WTC11 (cell line): Measurements from ENCODE around the gene CRABP2. TPM values are rescaled to one million over a fixed set of nuclear protein-coding genes. Genes with fewer than 3 reads are reported as not detected.

Source experiments
- AFF4 ChIP-seq: sonication (generic); formaldehyde crosslinking; IDR thresholded peaks from 2 replicates; pipeline ENCODE4 v1.8.1; 2023; ENCODE audit warnings: mild to moderate bottlenecking, missing genetic modification reagents, borderline replicate concordance
- CBFB ChIP-seq: sonication (generic); formaldehyde crosslinking; IDR thresholded peaks from 2 replicates; pipeline ENCODE4 v1.8.1; 2022; ENCODE audit warnings: mild to moderate bottlenecking, low read depth, missing genetic modification reagents
- CREB1 ChIP-seq: sonication (generic); formaldehyde crosslinking; IDR thresholded peaks from 2 replicates; pipeline ENCODE4 v1.8.0; 2023; ENCODE audit warnings: mild to moderate bottlenecking, missing genetic modification reagents
- CREM ChIP-seq: sonication (generic); formaldehyde crosslinking; IDR thresholded peaks from 2 replicates; pipeline ENCODE4 v1.8.1; 2022; ENCODE audit warnings: mild to moderate bottlenecking, missing genetic modification reagents, moderate library complexity
- ELF4 ChIP-seq: sonication (generic); formaldehyde crosslinking; IDR thresholded peaks from 2 replicates; pipeline ENCODE4 v1.8.1; 2022; ENCODE audit warnings: low read depth, mild to moderate bottlenecking, moderate library complexity, missing genetic modification reagents
- EMX1 ChIP-seq: fragments of 250-450 bp; sonication (Bioruptor Pico); IDR thresholded peaks from 2 replicates; pipeline ENCODE4 v1.8.0; 2021; ENCODE audit warnings: mild to moderate bottlenecking
- ETV6 ChIP-seq: sonication (generic); formaldehyde crosslinking; IDR thresholded peaks from 2 replicates; pipeline ENCODE4 v1.8.1; 2022; ENCODE audit warnings: mild to moderate bottlenecking, missing genetic modification reagents
- GRHL2 ChIP-seq: fragments of 250-450 bp; sonication (Bioruptor Pico); IDR thresholded peaks from 2 replicates; pipeline ENCODE4 v1.8.0; 2022; ENCODE audit warnings: mild to moderate bottlenecking, moderate library complexity; ENCODE audit not compliant: insufficient replicate concordance, severe bottlenecking
- HMGA2 ChIP-seq: fragments of 250-450 bp; sonication (Bioruptor Pico); IDR thresholded peaks from 2 replicates; pipeline ENCODE4 v1.4.0; 2021; ENCODE audit warnings: mild to moderate bottlenecking, moderate library complexity
- IRF2 ChIP-seq: sonication (generic); formaldehyde crosslinking; IDR thresholded peaks from 2 replicates; pipeline ENCODE4 v1.8.0; 2022; ENCODE audit warnings: low read depth, missing genetic modification reagents, borderline replicate concordance
- JUN ChIP-seq: sonication (generic); formaldehyde crosslinking; IDR thresholded peaks from 2 replicates; pipeline ENCODE4 v1.8.0; 2023; ENCODE audit warnings: mild to moderate bottlenecking, missing genetic modification reagents
- MLX ChIP-seq: sonication (generic); formaldehyde crosslinking; IDR thresholded peaks from 2 replicates; pipeline ENCODE4 v1.8.1; 2023; ENCODE audit warnings: mild to moderate bottlenecking, missing genetic modification reagents, moderate library complexity
- NR1H2 ChIP-seq: sonication (generic); formaldehyde crosslinking; IDR thresholded peaks from 2 replicates; pipeline ENCODE4 v1.9.0; 2021; ENCODE audit warnings: mild to moderate bottlenecking, moderate library complexity, missing genetic modification reagents
- TCF7 ChIP-seq: sonication (generic); formaldehyde crosslinking; IDR thresholded peaks from 2 replicates; pipeline ENCODE4 v1.8.0; 2022; ENCODE audit warnings: mild to moderate bottlenecking, low read depth, missing genetic modification reagents, moderate library complexity
- TP53 ChIP-seq: sonication (generic); formaldehyde crosslinking; IDR thresholded peaks from 2 replicates; pipeline ENCODE4 v1.8.1; 2023; ENCODE audit warnings: mild to moderate bottlenecking, missing genetic modification reagents
- ZNF138 ChIP-seq: sonication (generic); formaldehyde crosslinking; conservative IDR thresholded peaks from 2 replicates; pipeline ENCODE4 v1.8.1; 2022; ENCODE audit warnings: mild to moderate bottlenecking, moderate library complexity, missing genetic modification reagents
- ZNF232 ChIP-seq: sonication (generic); formaldehyde crosslinking; IDR thresholded peaks from 2 replicates; pipeline ENCODE4 v1.8.0; 2022; ENCODE audit warnings: mild to moderate bottlenecking, missing genetic modification reagents
- ZNF263 ChIP-seq: sonication (generic); formaldehyde crosslinking; IDR thresholded peaks from 2 replicates; pipeline ENCODE4 v1.8.1; 2022; ENCODE audit warnings: low read depth, mild to moderate bottlenecking, moderate library complexity, missing genetic modification reagents
- ZNF396 ChIP-seq: fragments of 250-450 bp; sonication (Bioruptor Pico); IDR thresholded peaks from 2 replicates; pipeline ENCODE4 v1.8.0; 2021; ENCODE audit warnings: mild to moderate bottlenecking, moderate library complexity, borderline replicate concordance
- ZNF532 ChIP-seq: fragments of 250-450 bp; sonication (Bioruptor Pico); IDR thresholded peaks from 2 replicates; pipeline ENCODE4 v1.9.0; 2021; ENCODE audit warnings: mild to moderate bottlenecking, borderline replicate concordance
- total RNA-seq: library from RNA; stranded (reverse); gene quantifications from 3 replicates; pipeline ENCODE4 v1.2.3, GENCODE V29; 2021
- TF ChIP-seq, protein P1 (sequence below): sonication (generic); formaldehyde crosslinking; IDR thresholded peaks from 2 replicates; pipeline ENCODE4 v1.8.1; 2023; ENCODE audit warnings: mild to moderate bottlenecking, missing genetic modification reagents
- TF ChIP-seq, protein P2 (sequence below): sonication (generic); formaldehyde crosslinking; IDR thresholded peaks from 2 replicates; pipeline ENCODE4 v1.8.1; 2023; ENCODE audit warnings: mild to moderate bottlenecking, missing genetic modification reagents
- TF ChIP-seq, protein P3 (sequence below): sonication (generic); formaldehyde crosslinking; IDR thresholded peaks from 2 replicates; pipeline ENCODE4 v1.8.1; 2022; ENCODE audit warnings: mild to moderate bottlenecking, moderate library complexity, missing genetic modification reagents
- TF ChIP-seq, protein P4 (sequence below): sonication (generic); formaldehyde crosslinking; IDR thresholded peaks from 2 replicates; pipeline ENCODE4 v1.8.1; 2022; ENCODE audit warnings: low read depth, missing genetic modification reagents, borderline replicate concordance

The CRABP2 gene
- total RNA-seq, 1 experiment from 2014 or later, result 135 TPM

- TF ChIP-seq ZNF532 (CRISPR knock-in tag) (0 out of 2 replicates have a peak, but pooled peaks have one; percentile 40), EMX1 (no peak), CREM (CRISPR knock-in tag) (no peak), ELF4 (CRISPR knock-in tag) (no peak; the same call in 1 of the 2 replicates), TCF7 (CRISPR knock-in tag) (peak; percentile 84), TP53 (CRISPR knock-in tag) (no peak; the same call in 1 of the 2 replicates), ZNF396 (no peak), NR1H2 (peak; percentile 89), CREB1 (CRISPR knock-in tag) (no peak; the same call in 1 of the 2 replicates), ZNF263 (no peak), CBFB (no peak), ZNF138 (CRISPR knock-in tag) (no peak), GRHL2 (CRISPR knock-in tag) (no peak), ETV6 (CRISPR knock-in tag) (peak; percentile 66; the same call in 1 of the 2 replicates), JUN (CRISPR knock-in tag) (0 out of 2 replicates have a peak, but pooled peaks have one; percentile 74), AFF4 (no peak), ZNF232 (CRISPR knock-in tag) (no peak), MLX (CRISPR knock-in tag) (no peak), HMGA2 (CRISPR knock-in tag) (no peak), IRF2 (CRISPR knock-in tag) (no peak; the same call in 1 of the 2 replicates)
- TF ChIP-seq, protein P1, sequence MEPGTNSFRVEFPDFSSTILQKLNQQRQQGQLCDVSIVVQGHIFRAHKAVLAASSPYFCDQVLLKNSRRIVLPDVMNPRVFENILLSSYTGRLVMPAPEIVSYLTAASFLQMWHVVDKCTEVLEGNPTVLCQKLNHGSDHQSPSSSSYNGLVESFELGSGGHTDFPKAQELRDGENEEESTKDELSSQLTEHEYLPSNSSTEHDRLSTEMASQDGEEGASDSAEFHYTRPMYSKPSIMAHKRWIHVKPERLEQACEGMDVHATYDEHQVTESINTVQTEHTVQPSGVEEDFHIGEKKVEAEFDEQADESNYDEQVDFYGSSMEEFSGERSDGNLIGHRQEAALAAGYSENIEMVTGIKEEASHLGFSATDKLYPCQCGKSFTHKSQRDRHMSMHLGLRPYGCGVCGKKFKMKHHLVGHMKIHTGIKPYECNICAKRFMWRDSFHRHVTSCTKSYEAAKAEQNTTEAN, result no peak; the same call in 1 of the 2 replicates
- TF ChIP-seq, protein P2, sequence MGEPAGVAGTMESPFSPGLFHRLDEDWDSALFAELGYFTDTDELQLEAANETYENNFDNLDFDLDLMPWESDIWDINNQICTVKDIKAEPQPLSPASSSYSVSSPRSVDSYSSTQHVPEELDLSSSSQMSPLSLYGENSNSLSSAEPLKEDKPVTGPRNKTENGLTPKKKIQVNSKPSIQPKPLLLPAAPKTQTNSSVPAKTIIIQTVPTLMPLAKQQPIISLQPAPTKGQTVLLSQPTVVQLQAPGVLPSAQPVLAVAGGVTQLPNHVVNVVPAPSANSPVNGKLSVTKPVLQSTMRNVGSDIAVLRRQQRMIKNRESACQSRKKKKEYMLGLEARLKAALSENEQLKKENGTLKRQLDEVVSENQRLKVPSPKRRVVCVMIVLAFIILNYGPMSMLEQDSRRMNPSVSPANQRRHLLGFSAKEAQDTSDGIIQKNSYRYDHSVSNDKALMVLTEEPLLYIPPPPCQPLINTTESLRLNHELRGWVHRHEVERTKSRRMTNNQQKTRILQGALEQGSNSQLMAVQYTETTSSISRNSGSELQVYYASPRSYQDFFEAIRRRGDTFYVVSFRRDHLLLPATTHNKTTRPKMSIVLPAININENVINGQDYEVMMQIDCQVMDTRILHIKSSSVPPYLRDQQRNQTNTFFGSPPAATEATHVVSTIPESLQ (CRISPR knock-in tag), result no peak
- TF ChIP-seq, protein P3, sequence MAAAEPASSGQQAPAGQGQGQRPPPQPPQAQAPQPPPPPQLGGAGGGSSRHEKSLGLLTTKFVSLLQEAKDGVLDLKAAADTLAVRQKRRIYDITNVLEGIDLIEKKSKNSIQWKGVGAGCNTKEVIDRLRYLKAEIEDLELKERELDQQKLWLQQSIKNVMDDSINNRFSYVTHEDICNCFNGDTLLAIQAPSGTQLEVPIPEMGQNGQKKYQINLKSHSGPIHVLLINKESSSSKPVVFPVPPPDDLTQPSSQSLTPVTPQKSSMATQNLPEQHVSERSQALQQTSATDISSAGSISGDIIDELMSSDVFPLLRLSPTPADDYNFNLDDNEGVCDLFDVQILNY (CRISPR knock-in tag), result peak; percentile 65; the same call in 1 of the 2 replicates
- TF ChIP-seq, protein P4, sequence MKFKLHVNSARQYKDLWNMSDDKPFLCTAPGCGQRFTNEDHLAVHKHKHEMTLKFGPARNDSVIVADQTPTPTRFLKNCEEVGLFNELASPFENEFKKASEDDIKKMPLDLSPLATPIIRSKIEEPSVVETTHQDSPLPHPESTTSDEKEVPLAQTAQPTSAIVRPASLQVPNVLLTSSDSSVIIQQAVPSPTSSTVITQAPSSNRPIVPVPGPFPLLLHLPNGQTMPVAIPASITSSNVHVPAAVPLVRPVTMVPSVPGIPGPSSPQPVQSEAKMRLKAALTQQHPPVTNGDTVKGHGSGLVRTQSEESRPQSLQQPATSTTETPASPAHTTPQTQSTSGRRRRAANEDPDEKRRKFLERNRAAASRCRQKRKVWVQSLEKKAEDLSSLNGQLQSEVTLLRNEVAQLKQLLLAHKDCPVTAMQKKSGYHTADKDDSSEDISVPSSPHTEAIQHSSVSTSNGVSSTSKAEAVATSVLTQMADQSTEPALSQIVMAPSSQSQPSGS (CRISPR knock-in tag), result no peak; the same call in 1 of the 2 replicates
Observed at GRCh38 chr1:156676820-156677615, 28.4 kb downstream of the CRABP2 start, which contains the start of gene NES (continued).
